Glutamatergic neuron (in vitro differentiated cells): ENCODE results near the gene CASKIN1. TPM values are rescaled to one million over a fixed set of nuclear protein-coding genes. Genes with fewer than 3 reads are reported as not detected.

Experiments used
- DNase-seq: peaks from one replicate; pipeline ENCODE4 v3.0.0; 2022
- H3K27ac Mint-ChIP-seq: one replicate; pipeline ENCODE4 v1.8.0; 2020; ENCODE audit warnings: mild to moderate bottlenecking, mixed read lengths, inconsistent platforms; ENCODE audit not compliant: unreplicated experiment
- H3K27me3 Mint-ChIP-seq: one replicate; pipeline ENCODE4 v1.8.0; 2020; ENCODE audit warnings: mild to moderate bottlenecking, moderate library complexity, mixed read lengths, inconsistent platforms; ENCODE audit not compliant: unreplicated experiment
- H3K36me3 Mint-ChIP-seq: one replicate; pipeline ENCODE4 v1.8.0; 2020; ENCODE audit warnings: mild to moderate bottlenecking, mixed read lengths, inconsistent platforms; ENCODE audit not compliant: unreplicated experiment
- H3K4me1 Mint-ChIP-seq: one replicate; pipeline ENCODE4 v1.8.0; 2020; ENCODE audit warnings: mild to moderate bottlenecking, low read depth, mixed read lengths, inconsistent platforms; ENCODE audit not compliant: unreplicated experiment
- H3K4me3 Mint-ChIP-seq: one replicate; pipeline ENCODE4 v1.8.0; 2020; ENCODE audit warnings: mild to moderate bottlenecking, mixed read lengths, inconsistent platforms; ENCODE audit not compliant: unreplicated experiment
- H3K9me3 Mint-ChIP-seq: one replicate; pipeline ENCODE4 v1.8.0; 2020; ENCODE audit warnings: mild to moderate bottlenecking, moderate library complexity, mixed read lengths, inconsistent platforms; ENCODE audit not compliant: unreplicated experiment
- total RNA-seq: library from RNA; stranded (reverse); fragmentation: NEBNext Ultra II Directional; extraction: Animal tissue kit (Norgen Biotek cat#: 25700); gene quantifications from one replicate; pipeline ENCODE4 v1.2.1, GENCODE V29; 2021; ENCODE audit not compliant: unreplicated experiment
- TF ChIP-seq, protein P1 (sequence below): fragments of 200-600 bp; sonication (generic); IDR thresholded peaks from one replicate; pipeline ENCODE4 v1.5.0; 2021; ENCODE audit not compliant: partially characterized antibody, unreplicated experiment

CASKIN1 gene
- total RNA-seq, 1 donor from 2014 or later, result 31.6 TPM

DNA sequence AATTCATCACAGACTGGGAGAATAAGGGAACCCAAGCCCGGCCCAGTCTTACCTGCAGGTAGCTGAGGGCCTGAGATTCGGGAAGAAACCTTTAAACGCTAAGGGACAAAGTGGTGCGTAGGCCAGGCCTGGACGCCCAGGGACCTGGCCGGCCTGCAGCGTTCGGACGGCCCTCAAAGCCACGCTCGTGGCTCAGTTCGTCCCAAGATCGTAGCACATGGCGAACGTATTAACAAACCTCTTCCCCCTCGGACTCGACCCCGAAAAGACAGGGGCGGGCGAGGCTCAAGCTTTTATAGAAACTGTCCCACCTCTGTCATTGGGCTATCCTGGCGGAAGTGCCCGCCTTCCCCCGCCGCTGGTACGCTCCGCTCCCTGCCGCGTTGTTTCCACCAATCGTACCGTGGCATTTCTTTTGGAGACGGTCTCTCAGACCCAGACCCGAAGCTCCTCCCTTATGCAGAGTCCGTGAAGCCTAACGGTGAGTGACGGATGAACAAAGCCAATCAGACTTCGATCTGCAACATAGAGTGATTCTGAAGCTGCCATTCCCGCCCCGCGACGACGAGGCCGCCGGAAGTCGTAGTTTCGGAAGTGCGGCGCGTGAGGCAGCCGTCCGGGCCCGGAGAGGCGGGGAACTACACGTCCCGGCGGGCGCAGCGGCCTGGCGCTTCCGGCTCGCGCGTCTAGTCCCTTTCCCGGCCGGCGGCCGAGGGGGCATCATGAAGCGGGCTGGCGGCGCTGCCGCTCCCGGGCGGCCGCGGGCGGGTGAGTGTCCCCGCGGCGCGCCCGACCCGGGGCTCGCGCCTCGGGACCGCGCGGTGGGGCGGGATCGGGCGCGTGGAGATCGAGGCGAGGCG lies 41.1 kb downstream of the CASKIN1 start, which contains the start of gene TRAF7:
TRAF7 (plus strand) TSS at position 692 of the 860 bp plus-strand sequence. CDS start 8,139 bp downstream, outside the sequence.
- Mint-ChIP-seq H3K36me3 (no peaks in the 10 kb centered on the region), H3K27ac (peak within 1 kb of the TSS; percentile 78), H3K4me1 (peaks cover 24% of the 10 kb centered on the region), H3K9me3 (peaks cover 22% of the 10 kb centered on the region), H3K27me3 (peaks cover 27% of the 10 kb centered on the region), H3K4me3 (peak within 1 kb of the TSS; percentile 95)
- DNase-seq, result peak; percentile 96
- TF ChIP-seq, protein P1, sequence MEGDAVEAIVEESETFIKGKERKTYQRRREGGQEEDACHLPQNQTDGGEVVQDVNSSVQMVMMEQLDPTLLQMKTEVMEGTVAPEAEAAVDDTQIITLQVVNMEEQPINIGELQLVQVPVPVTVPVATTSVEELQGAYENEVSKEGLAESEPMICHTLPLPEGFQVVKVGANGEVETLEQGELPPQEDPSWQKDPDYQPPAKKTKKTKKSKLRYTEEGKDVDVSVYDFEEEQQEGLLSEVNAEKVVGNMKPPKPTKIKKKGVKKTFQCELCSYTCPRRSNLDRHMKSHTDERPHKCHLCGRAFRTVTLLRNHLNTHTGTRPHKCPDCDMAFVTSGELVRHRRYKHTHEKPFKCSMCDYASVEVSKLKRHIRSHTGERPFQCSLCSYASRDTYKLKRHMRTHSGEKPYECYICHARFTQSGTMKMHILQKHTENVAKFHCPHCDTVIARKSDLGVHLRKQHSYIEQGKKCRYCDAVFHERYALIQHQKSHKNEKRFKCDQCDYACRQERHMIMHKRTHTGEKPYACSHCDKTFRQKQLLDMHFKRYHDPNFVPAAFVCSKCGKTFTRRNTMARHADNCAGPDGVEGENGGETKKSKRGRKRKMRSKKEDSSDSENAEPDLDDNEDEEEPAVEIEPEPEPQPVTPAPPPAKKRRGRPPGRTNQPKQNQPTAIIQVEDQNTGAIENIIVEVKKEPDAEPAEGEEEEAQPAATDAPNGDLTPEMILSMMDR, result no peak

DNA sequence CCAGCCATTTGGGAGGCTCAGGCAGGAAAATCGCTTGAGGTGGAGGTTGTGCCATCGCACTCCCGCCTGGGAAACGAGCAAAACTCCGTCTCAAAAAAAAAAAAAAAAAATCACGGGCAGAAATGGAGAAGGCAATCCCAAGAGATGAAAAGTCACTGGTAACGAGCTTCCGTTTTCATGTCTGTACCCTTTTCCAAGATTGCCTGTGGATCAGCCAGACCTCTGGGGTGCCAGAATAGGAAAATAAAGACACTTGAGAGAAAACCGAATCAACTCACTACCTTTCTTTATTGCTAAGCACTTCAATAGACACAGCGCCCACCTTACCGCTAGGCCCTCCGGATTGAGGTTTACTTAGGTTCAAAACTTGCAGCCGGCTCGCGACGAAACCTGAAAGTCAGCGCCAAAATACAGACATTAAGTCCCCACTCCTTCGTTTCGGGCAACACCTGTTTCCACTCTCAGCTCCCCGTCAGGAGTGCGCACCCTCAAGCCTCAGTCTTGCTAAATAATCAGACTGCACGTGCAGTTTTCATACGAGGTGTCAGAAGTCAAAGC lies 41.8 kb downstream of the CASKIN1 start:
- Mint-ChIP-seq H3K36me3 (no peaks in the 10 kb centered on the region), H3K9me3 (peaks cover 26% of the 10 kb centered on the region), H3K27me3 (peaks cover 33% of the 10 kb centered on the region), H3K27ac (peak overlapping the region; percentile 78), H3K4me1 (peaks cover 24% of the 10 kb centered on the region), H3K4me3 (peak overlapping the region; percentile 90)
- TF ChIP-seq, protein P1, result no peak
- DNase-seq, result no peak

DNA sequence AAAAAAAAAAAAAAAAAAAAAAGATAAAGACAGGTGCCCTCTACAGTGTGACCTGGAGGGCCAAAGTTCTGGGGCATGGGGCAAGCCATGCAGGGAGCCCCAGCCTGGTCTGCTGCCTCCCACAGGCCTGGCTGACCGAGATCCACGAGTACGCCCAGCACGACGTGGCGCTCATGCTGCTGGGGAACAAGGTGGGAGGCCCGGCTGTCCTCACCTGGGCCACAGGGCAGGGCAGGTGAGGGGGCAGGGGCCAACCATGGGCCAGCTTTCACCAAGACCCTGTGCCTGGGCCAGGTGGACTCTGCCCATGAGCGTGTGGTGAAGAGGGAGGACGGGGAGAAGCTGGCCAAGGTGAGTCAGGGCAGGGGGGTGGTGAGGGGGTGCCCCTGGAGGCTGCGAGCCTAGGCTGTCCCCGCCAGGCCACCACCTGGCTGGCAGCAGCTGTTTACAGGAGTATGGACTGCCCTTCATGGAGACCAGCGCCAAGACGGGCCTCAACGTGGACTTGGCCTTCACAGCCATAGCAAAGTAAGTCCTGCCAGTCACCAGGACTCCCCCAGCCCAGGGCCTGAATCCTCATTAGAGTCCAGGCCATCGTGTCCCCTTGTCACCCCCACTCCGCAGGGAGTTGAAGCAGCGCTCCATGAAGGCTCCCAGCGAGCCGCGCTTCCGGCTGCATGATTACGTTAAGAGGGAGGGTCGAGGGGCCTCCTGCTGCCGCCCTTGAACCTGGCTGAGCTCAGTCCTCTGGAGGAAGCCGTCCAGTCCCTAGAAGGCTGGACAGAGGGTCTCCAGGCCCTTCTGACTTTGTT lies 43.5 kb downstream of the CASKIN1 start:
- H3K27me3 Mint-ChIP-seq, result peaks cover 31% of the 10 kb centered on the region
- H3K27ac Mint-ChIP-seq, result peak overlapping the region; percentile 70
- H3K4me1 Mint-ChIP-seq, result peaks cover 18% of the 10 kb centered on the region

DNA sequence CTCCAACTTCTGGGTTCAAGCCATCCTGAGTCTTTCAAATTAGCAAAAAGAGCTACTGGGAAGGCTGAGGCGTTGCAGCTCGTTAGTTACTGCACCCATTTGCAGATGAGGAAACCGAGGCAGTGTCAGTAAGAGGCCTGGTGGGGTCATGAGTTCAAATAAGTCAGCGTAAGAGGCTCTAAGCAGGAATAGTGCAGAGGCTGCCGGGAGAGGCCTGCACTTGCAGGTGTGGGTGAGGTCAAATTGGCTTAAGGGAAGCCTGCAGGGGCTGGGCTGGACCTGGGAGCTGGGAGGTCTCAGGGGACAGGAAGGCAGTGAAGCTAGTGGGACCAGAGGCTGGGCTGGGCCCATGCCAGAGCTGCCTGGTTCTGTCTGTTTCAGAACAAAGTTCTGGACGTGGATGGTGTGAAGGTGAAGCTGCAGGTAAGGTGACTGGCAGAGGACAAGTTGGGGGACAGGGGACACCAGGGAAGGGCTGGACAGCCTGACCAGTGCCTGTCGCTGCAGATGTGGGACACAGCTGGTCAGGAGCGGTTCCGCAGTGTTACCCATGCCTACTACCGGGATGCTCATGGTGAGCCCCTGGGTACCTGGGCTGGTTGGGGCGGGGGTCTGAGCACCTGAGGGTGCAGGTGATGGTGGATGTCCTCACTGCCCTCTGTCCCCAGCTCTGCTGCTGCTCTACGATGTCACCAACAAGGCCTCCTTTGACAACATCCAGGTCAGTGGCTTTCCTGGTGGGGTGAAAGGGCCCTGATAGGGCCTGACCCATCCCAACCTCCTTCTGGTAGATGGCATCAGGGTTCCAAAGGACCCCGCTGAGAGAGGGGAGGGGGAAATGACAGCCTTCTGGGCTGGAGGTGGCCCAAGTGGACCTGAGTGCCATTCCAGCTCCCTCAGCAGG lies 45.0 kb downstream of the CASKIN1 start:
- Mint-ChIP-seq H3K36me3 (no peaks in the 10 kb centered on the region), H3K27ac (peak overlapping the region; percentile 89), H3K27me3 (peaks cover 31% of the 10 kb centered on the region), H3K9me3 (peaks cover 26% of the 10 kb centered on the region), H3K4me1 (peaks cover 16% of the 10 kb centered on the region), H3K4me3 (peak overlapping the region; percentile 90)
- DNase-seq, result no peak
- TF ChIP-seq, protein P1, result no peak

More for the DNA sequence above, 43.5 kb downstream of the CASKIN1 start:
- TF ChIP-seq, protein P1, result no peak
- no peaks in the 10 kb centered on the region for H3K36me3 Mint-ChIP-seq
- H3K9me3 Mint-ChIP-seq, result peaks cover 26% of the 10 kb centered on the region
- DNase-seq, result peak; percentile 40
- peak overlapping the region; percentile 90 for H3K4me3 Mint-ChIP-seq
